Thymus (tissue), 11 donors: ENCODE measurements around the gene FBXL7. TPM values are rescaled to one million over a fixed set of nuclear protein-coding genes. Genes with fewer than 3 reads are reported as not detected.

Source experiments
- DNase-seq, 9 donors: peaks; one replicate each; pipeline ENCODE4 v3.0.0-alpha.2; 2013; ENCODE audit warnings: low spot score in 9 of 9, low read depth in 6 of 9, missing footprints in 1 of 9
- H3K27ac ChIP-seq, 2 donors: one replicate each; pipeline ENCODE4 v1.5.1; 2013; ENCODE audit warnings: control low read depth in 1 of 2, low read depth in 1 of 2, low read length in 1 of 2, mild to moderate bottlenecking in 1 of 2, moderate library complexity in 1 of 2
- H3K27me3 ChIP-seq, 2 donors: one replicate each; pipeline ENCODE4 v1.5.1; 2013; ENCODE audit warnings: low read length in 1 of 2; ENCODE audit not compliant: control insufficient read depth in 2 of 2, insufficient read depth in 1 of 2
- H3K36me3 ChIP-seq, 2 donors: one replicate each; pipeline ENCODE4 v1.5.1; 2013; ENCODE audit warnings: low read length in 1 of 2, mild to moderate bottlenecking in 1 of 2, moderate library complexity in 1 of 2; ENCODE audit not compliant: control insufficient read depth in 2 of 2, insufficient read depth in 2 of 2
- H3K4me1 ChIP-seq, 2 donors: one replicate each; pipeline ENCODE4 v1.5.1; 2013; ENCODE audit warnings: low read length in 2 of 2; ENCODE audit not compliant: control insufficient read depth in 2 of 2, insufficient read depth in 2 of 2
- H3K4me3 ChIP-seq, 2 donors: one replicate each; pipeline ENCODE4 v1.5.1; 2013; ENCODE audit warnings: low read length in 2 of 2, control low read depth in 1 of 2, mild to moderate bottlenecking in 1 of 2
- H3K9me3 ChIP-seq, 2 donors: one replicate each; pipeline ENCODE4 v1.5.1; 2013; ENCODE audit warnings: low read length in 1 of 2, mild to moderate bottlenecking in 1 of 2; ENCODE audit not compliant: control insufficient read depth in 2 of 2, insufficient read depth in 1 of 2
- WGBS: extraction: QIAGEN DNeasy Blood & Tissue Kit; methylation state at CpG from one replicate; pipeline ENCODE4 v1.1.7; 2013; 5-methylcytosine and 5-hydroxymethylcytosine counted together
- polyA plus RNA-seq: library from polyadenylated mRNA; stranded (reverse); fragments of 200-250 nt; gene quantifications from one replicate; pipeline ENCODE4 v1.2.3, GENCODE V29; 2013
- total RNA-seq: library from RNA; stranded (reverse); fragments of 120-200 nt; gene quantifications from one replicate; pipeline ENCODE4 v1.2.4, GENCODE V29; 2013
- donor health status: healthy.

FBXL7 gene
- total and polyA plus RNA-seq, 2 donors = 0.90 to 2.7 TPM

- 86% methylated on average over 1 of the region's 1 CpG for WGBS
- H3K4me3 ChIP-seq = no peak overlapping the region
- peaks cover 2 to 3% of the 10 kb centered on the region in 2 donors for H3K9me3 ChIP-seq
- DNase-seq = no peak
- H3K27me3 ChIP-seq = no peaks in the 10 kb centered on the region
- no peaks in the 10 kb centered on the region for H3K36me3 ChIP-seq
- H3K27ac ChIP-seq = no peak overlapping the region
- no peaks in the 10 kb centered on the region for H3K4me1 ChIP-seq
Observed at GRCh38 chr5:15574128-15574527, 74.1 kb downstream of the FBXL7 start.

GRCh38 chr5:15574806-15575325 lies 74.9 kb downstream of the FBXL7 start:
- H3K27me3 ChIP-seq = no peaks in the 10 kb centered on the region
- no peaks in the 10 kb centered on the region for H3K4me1 ChIP-seq
- H3K9me3 ChIP-seq = peaks cover 2 to 3% of the 10 kb centered on the region in 2 donors
- H3K36me3 ChIP-seq = no peaks in the 10 kb centered on the region
- H3K27ac ChIP-seq = no peak overlapping the region
- WGBS = 86% methylated on average over 3 of the region's 3 CpGs
- no peak for DNase-seq
- no peak overlapping the region for H3K4me3 ChIP-seq

- Histone ChIP-seq H3K4me3 (no peak overlapping the region), H3K4me1 (no peaks in the 10 kb centered on the region), H3K27ac (no peak overlapping the region), H3K27me3 (no peaks in the 10 kb centered on the region), H3K36me3 (no peaks in the 10 kb centered on the region), H3K9me3 (peaks cover 2% of the 10 kb centered on the region in 2 donors)
- DNase-seq = no peak
Observed at GRCh38 chr5:15575666-15576065, 75.7 kb downstream of the FBXL7 start.

- 74% methylated on average over 10 of the region's 10 CpGs for WGBS
- Histone ChIP-seq H3K4me1 (no peaks in the 10 kb centered on the region), H3K4me3 (no peak overlapping the region), H3K36me3 (no peaks in the 10 kb centered on the region), H3K27ac (no peak overlapping the region), H3K9me3 (peaks cover 0 to 4% of the 10 kb centered on the region in 2 donors), H3K27me3 (no peaks in the 10 kb centered on the region)
- no peak for DNase-seq
Observed at GRCh38 chr5:15577132-15577531, 77.2 kb downstream of the FBXL7 start.

GRCh38 chr5:15577831-15578230 lies 77.9 kb downstream of the FBXL7 start:
- no peak for DNase-seq
- Histone ChIP-seq H3K27ac (no peak overlapping the region), H3K4me1 (no peaks in the 10 kb centered on the region), H3K36me3 (no peaks in the 10 kb centered on the region), H3K27me3 (no peaks in the 10 kb centered on the region), H3K9me3 (peaks cover 0 to 4% of the 10 kb centered on the region in 2 donors), H3K4me3 (no peak overlapping the region)
- 75% methylated on average over 2 of the region's 2 CpGs for WGBS

GRCh38 chr5:15579193-15579990 lies 79.4 kb downstream of the FBXL7 start:
- Histone ChIP-seq H3K27ac (no peak overlapping the region), H3K4me3 (no peak overlapping the region), H3K9me3 (peaks cover 0 to 10% of the 10 kb centered on the region in 2 donors), H3K4me1 (no peaks in the 10 kb centered on the region), H3K36me3 (no peaks in the 10 kb centered on the region), H3K27me3 (no peaks in the 10 kb centered on the region)
- WGBS = 87% methylated on average over 3 of the region's 3 CpGs
- no peak for DNase-seq

GRCh38 chr5:15584528-15584927 lies 84.5 kb downstream of the FBXL7 start:
- no peak for DNase-seq
- no peaks in the 10 kb centered on the region for H3K36me3 ChIP-seq
- H3K27ac ChIP-seq = no peak overlapping the region
- no peaks in the 10 kb centered on the region for H3K27me3 ChIP-seq
- no peak overlapping the region for H3K4me3 ChIP-seq
- no peaks in the 10 kb centered on the region for H3K4me1 ChIP-seq
- H3K9me3 ChIP-seq = peaks cover 0 to 10% of the 10 kb centered on the region in 2 donors
- WGBS = 94% methylated on average over 1 of the region's 1 CpG

- Histone ChIP-seq H3K36me3 (no peaks in the 10 kb centered on the region), H3K9me3 (peaks cover 0 to 10% of the 10 kb centered on the region in 2 donors), H3K27me3 (no peaks in the 10 kb centered on the region), H3K4me1 (no peaks in the 10 kb centered on the region), H3K27ac (no peak overlapping the region), H3K4me3 (no peak overlapping the region)
- WGBS = 94% methylated on average over 2 of the region's 2 CpGs
- no peak for DNase-seq
Observed at GRCh38 chr5:15585128-15585527, 85.1 kb downstream of the FBXL7 start.

GRCh38 chr5:15585841-15586591 lies 86.0 kb downstream of the FBXL7 start:
- DNase-seq = no peak
- peaks cover 0 to 5% of the 10 kb centered on the region in 2 donors for H3K9me3 ChIP-seq
- 92% methylated on average over 1 of the region's 1 CpG for WGBS
- no peaks in the 10 kb centered on the region for H3K36me3 ChIP-seq
- no peaks in the 10 kb centered on the region for H3K4me1 ChIP-seq
- H3K27ac ChIP-seq = no peak overlapping the region
- no peaks in the 10 kb centered on the region for H3K27me3 ChIP-seq
- no peak overlapping the region for H3K4me3 ChIP-seq
